HG03139 (cell line): Measurements from ENCODE around the gene VPS8.
"Not testable (repeated sequence)": the region's sequence is repeated elsewhere in the genome, so short reads cannot be mapped to it uniquely, and the experiment has no call there.

Experiments used
- ATAC-seq: cut with Tn5 transposase; IDR thresholded peaks from one replicate; pipeline ENCODE4 v1.9.1; 2021; ENCODE audit not compliant: unreplicated experiment

Gene VPS8

DNA sequence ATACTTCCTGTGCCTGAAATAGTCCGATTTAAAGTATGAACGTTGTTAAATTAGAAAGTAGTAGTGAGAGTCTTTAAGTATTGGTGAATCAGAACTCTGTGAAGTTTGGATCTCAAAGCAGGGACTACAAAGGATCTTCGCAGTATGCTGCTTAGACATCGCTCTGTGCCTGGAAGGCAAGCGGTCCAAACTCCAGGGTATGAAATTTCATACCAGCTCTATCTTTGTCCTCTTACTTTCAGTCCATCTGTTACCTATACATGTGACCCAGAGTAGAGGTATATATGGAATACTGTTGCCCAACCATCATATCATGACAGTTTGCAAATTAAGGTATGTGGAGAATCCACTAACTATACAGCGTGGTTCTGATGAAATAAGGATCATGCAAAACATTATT, 34.5 kb downstream of the VPS8 start:
- no peak for ATAC-seq

DNA sequence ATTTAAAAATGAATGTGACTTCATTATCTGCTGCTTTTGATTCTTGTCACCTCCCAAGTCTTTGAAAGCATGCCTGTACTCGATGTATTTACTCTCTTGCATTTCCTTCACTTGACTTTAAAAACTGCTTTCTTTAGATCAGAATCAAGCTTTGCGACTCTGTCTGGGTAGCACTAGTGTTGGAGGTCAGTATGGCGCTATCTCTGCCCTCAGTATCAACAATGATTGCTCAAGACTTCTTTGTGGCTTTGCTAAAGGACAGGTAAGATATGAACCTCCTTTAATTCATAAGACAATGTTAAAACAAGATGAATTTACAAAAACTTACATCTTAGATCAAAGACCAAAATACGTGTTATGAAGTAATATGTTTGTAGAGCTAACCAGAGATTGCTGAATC, 37.0 kb downstream of the VPS8 start:
- no peak for ATAC-seq

DNA sequence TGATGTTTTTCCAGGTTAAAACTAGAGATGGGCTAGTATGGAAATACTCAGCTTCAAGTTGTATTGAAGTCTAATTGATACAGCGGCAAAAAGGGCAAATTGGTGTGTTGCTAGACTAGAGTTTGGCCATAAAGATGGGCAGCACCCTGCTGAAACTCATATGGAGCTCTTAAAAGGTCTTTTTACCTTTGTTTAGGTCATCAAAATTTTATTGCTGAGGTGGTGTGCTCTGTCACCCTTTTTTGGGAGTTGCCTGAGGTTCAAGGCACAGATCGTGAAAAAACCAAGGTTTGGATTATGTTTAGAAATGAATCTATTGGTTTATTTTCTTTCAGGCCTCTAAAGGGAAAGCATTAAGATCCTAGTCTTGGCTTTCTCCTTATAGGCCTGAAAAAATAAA, 38.2 kb downstream of the VPS8 start:
- no peak for ATAC-seq

DNA sequence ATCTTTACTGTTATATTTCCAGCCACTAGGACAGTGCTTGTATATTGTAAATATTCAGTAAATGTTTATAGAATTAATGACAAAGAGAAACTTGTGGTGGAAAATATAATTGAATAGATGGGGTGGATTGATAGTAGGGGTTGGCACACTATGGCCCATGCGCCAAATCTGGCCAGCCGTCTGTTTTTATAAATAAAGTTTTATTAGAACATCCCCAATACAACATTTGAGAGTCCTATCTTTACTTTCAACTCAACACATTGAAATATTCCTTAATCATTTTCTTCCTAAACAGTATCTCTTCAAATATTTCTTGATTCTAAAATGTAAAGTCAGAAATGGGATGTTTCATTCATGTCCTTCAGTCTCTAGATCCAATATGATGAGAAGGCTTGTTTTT, 45.1 kb downstream of the VPS8 start:
- no peak for ATAC-seq

DNA sequence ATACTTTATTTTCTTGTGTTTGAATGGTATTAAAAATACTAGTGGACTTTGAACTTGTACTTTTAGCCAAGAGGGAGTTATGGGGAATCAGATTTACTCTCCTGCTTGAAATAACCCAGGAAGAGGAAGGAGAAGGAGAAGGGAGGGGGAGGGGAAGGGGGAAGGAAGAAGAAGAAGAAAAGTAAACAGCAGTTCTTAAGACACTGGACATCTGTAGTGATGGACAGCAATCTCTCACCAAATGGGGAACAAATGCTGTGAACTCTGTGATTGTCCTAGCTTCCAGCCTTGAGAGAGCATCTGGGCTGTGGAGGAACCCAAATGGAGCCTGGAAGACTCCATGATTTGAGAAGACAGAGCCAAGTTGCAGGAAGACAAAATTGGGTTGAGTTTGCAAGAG, 52.0 kb downstream of the VPS8 start:
- no peak for ATAC-seq

DNA sequence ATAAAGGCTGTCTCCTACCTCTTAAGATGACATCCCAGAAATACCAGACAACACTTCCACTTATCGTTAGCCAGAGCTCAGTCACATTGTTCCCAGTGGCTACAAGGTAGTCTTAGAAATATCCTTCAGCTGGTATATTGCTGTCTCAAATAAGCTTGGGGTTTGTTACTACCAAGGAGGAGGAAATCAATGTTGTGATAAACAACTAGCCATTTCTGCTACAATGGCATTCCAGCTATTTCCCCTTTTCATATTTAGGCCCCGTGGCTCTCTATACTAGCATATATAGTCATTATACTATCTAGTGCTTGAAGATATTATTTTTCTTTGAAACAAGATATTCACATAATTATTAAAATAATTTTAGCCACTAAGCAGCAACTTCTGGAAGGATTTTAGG, 56.5 kb downstream of the VPS8 start:
- ATAC-seq: no peak

DNA sequence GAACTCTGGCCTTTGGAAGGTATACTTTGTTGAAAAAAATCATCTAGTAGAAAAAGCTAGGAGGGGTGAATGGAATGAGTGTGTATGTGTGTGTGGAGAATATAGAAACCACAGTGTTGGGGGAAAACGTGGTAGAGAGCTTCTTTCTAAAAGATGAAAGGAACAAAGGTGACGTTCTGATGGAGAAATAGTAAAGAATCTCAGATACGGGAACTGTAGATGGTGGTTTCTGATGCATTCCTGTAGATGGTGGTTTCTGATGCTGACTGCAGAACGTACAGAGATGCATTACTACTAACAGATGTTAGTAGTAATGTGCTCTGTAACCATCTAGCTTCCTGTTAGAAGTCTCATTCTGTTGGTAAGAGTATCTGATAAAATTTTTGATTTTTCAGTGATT, 60.2 kb downstream of the VPS8 start:
- no peak for ATAC-seq

DNA sequence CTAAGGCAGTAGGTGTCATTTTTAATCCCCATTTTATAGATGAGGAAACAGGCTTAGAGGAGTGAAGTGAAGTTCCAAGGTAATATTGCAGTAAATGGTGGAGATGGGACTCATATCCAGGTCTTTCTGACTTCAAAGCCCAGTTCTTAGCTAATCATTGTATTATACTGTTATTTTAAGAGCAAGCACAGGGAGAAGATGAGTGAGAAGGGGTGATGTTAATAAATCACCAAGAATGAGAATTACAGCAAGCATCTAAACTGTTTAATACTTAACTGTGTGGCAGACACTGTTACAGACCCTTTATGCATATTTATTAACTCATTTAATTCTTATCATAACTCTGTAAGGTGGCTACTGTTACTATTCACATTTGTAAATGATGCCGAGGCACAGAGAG, 61.2 kb downstream of the VPS8 start:
- no peak for ATAC-seq

DNA sequence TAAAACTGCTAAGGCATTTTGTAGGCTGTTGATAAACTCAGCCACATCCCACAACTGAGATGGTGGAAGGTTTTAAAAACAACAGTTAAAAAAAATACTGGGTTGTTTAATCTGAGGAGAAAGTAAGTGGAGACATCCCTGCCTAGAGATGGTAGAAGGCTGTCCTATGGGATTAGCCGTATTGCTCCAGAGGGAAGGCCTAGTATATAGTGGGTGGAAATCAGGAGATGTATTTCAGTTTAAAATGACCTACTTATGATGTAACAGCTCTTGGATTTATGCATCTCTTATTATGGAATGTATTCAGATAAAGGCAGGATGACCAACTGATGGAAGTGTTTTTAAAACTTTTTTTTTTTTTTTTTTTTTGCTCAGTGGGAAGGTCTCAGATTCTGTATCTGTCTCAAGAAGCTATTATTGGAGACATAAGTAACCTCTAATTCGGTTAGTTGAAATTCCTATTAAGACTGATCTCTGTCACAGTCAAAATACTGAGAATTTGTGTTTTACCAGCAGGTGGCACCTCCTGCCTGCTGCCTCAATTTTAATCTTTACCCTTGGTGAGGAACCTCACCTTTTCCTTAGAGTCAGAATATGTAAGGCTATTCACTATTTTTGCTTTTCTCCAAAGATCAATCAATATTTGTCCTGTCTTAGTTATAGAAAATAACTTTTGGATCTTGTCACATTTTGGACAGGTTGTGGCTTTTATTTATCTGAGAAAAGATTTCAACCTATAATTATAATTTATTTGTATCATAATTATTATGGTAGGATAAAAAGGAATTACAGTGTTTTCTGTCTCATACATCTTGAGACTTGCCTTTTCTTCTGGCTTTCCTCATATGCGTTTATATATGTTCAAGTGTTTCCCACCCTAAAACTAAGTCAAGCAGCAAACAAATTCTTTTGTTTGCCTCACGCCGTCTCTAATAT, 63.0 kb downstream of the VPS8 start:
- no peak for ATAC-seq

DNA sequence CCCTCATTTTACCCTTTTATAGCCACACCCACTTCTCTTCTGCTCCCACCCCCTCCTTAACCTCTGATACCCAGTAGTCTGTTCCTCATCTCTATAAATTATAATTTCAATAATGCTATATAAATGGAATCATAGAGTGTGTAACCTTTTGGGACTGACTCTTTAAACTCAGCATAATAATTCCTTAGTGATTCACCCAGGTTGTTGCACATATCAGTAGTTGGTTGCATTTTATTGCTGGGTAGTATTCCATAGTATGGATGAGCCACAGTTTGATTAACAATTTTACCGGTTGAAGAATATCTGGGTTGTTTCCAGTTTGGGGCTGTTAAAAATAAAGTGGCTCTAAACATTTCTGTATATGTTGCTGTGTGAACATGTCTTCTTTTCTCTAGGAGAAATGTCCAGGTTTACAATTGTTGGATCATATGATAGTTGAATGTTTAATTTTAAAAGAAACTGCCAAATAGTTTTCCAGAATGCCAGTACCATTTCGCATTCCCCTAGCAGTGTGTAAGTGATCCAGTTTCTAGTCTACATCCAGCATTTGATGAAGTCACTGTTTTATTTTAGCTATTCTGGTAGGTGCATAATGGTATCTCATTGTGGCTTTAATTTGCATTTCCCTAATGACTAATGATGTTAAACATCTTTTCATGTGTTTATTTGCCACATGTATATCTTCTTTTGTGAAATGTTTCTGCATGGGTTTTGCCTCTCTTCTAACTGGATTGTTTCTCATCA, 68.5 kb downstream of the VPS8 start:
- no peak for ATAC-seq

DNA sequence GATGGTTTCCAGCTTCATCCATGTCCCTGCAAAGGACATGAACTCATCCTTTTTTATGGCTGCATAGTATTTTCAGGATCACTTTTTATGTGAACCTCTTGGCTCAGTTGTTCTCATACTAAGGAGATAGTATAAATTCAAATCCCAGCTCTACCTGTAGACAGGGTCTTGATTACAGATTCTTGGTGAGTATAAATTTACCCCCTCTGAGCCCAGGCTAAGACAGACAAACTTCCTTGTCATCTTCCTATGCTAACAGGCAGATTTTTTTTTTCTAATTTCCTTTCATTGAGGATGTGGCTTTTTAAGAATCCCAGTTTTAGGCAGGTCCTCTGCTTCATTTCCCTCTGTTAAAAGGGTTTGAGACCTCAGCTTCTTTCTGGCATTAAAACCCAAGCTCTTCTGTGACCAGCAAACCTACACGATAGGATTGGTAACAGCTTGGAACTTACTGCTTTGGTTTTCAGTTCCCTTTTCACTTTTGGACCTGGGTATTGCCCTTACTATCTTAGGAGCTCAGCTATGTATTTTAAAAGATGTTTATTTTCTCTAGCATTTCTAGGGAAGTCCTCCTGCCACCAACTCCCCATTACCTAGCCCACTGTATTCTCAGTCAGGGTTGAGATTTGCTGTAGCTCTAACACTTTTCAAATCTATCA, 72.5 kb downstream of the VPS8 start:
- no peak for ATAC-seq

DNA sequence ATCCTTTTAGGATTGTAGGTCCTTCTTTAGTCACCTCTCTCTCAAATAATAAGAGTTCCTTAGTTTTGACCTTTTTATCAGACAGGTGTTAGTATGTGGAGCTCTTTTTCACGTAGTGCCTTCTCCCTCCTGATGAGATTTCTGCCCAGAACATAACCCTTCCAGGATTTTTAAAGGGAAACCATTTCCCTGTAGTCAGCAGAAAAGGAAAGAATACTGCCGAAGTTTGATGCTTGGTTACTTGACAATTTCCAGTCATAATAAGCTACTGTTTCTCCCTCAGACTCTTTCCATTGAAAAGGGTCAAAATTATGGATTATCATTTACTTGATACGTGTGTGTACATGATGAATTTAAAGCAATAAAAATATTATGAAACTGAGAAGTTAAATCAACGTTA, 73.1 kb downstream of the VPS8 start:
- ATAC-seq: no peak

DNA sequence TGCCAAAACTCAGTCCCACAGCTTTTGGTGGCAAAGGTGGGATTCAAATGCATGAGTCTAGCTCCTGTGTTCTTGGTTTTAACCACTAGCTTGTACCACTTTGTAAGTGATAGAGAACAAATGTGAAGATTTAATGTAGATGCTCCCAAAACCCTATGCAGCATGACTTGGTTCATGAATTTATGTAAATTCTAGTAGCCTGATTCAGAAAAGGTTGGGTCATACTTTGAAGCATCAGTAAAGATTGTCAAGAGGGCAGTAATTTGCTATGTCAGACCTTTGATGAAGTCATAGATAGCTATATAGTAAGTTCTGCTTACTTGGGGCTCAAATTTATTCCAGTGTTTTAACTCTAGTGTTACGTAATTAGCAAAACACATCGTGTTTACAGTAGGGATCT, 75.6 kb downstream of the VPS8 start:
- ATAC-seq: no peak

DNA sequence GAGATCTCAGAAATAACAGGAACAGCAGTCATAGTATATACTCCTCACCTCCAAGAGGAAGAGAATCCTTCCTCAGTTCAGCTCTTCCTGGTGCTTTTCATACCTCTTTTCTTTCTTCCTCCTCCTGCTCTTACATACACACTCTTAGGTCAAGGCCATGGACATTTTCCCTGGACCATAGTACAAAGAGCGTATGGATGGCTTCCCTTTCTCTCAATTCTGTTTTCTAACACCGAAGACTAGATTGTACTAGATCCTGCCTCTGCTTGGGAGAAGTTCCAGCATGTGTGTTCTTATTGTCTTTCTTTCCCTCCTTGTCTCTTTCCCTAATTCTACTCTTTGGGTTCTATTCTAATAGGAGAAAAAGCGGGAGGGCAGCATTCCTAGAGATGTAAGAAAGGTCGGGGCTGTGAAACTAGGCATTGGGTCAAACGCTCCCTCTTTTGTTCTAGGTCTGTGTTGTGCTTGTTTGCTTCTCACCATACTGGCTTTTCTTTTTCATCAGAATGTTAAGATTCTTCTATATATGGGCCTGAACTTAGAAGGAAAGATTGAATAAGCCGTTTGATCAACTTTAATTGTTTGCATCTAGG, 77.4 kb downstream of the VPS8 start:
- ATAC-seq: no peak

DNA sequence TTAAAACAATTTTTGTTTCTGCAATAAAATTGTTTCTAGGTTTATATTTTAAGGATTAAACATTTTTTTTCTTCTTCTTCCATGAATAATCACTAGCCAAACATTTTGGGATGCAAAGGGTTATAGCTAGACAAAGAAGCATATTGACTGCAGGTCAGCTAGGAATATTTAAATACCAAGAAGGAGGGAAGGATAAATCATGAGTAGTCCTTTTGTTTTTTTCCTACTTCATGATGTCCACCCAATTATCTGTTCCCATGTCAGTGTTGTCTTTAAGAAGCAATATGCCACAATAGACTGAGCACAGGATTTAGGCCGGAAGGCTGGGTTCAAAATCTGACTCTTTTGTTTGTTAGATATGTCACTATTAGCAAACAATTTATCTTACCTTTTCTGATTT, 82.1 kb downstream of the VPS8 start:
- no peak for ATAC-seq

DNA sequence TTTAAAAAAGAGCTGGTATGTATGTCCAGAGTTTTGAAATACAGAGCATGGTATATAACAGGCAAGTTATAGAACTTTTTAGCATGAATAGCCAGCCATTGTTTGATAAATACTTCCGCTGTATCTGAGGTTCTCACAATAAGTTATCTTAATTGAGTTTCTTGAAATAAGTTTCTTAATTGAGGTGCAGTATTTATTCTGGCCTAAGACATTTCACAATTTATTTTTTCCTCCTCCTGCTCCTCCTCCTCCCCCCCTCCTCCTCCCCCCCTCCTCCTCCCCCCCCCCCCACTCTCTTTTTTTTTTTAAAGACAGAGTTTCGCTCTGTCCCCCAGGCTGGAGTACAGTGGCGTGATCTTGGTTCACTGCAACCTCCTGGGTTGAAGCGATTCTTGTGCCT, 83.4 kb downstream of the VPS8 start:
- ATAC-seq: no peak

DNA sequence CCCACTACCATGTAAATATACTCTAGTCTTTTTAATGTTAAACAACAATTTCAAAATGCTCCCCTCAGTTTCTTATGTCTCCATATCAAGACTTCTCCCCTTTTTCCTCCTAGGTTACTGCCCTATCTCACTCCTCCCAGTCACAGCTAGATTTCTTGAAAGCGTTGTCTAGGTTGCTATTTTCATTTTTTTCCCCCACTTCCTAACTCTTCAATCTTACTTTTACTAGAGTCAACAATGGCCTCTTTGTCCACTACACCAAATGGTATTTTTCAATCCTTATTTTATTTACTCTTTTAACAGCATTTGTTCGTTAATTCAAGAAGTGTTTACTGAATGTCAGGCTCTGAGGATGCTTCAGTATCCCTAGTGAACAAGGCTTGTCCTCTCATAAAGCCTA, 84.4 kb downstream of the VPS8 start:
- no peak for ATAC-seq

DNA sequence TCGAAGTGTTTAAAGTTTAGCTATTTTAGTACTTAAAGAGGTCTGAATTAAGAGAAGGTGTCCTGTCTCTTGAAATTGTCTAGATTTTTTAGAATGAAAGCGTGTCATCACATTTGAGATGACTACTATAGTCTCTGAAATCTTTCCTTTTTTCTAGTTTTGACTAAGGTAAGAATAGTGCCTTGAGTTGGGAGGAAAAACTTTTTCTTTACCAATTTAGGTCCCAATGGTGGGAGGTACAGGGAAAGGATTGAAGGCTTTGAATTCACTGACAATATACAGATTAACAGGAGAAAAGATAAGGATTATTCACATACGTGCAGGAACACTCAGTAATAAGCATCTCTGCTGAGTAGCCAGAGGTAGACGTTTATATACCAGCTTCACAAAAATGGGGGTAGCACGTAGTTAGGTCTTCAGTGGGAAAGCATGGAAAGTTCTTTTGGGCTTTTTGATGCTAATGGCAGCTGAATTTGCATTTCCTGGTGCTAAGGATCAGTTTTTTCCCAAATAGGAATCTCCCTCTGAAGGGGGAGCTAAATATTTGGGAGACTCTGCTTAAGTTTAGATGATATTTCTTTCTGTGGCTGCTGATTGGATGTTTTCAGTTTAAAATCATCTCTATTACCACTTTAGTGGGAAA, 88.1 kb downstream of the VPS8 start:
- ATAC-seq: no peak

DNA sequence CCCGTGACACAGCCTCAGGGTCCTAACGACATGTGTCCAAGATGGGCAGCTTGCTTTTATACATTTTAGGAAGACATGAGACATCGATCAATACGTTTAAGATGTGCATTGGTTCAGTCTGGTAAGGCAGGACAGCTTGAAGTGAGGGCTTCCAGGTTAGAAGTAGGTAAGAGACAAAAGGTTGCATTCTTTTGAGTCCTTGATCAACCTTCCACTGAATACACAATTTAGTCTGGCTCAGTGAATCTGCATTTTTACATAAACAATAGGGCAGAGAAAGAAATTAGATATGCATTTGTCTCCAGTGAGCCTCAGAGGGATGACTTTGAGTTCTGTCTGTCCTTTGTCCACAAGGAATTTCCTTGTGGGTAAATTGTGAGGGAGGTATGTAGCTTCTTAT, 95.1 kb downstream of the VPS8 start:
- ATAC-seq: not testable (repeated sequence)

DNA sequence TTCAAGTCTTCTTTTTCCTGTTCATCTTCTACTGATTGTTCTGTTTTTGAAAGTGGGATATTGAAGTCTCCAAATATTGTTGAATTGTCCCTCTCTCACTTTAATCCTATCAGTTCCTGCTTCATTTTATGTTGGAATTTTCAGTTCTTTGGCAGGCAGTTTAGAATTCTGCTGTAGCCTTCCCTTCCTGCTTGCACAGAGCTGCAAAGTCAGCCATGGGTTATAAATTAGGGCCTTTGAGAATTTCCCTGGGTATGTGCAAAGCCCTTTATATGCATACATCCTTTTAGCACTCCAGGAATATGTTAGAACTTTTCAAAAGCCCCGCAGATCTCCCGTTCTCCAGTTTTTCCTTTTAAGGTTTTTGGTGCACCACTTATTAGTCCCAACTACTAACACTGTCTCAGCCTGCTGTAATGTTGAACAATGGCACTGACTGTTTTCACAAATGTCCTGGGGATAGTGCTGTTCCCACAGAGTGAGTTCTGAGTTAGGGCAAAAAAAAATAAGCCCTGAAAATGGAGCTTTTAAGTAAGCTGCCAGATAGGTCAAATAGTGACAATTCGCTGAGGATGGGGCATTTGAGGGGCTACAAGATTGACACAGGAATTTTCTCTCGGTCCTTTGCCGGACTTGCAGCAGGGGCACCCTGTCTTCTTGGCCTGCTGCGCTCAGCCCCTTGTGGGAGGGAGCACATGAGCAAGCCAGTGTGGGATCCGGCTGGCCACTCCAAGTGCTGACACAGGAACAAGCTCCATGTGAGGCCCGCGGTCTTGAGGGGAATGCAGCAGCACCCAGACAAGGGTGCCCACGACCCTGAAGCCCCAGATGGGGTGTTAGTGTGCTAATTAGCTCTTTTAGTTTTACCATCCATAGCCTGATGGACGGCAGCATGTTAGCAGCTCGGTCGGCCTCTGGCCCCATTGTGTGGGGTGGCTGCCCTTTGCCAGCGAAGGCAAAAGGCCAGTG, 96.0 kb downstream of the VPS8 start:
- ATAC-seq: no peak
